GM12874 (cell line): ENCODE measurements around the gene CTNNBIP1.

Source experiments
- CTCF ChIP-seq: IDR thresholded peaks from 2 replicates; pipeline ENCODE4 v1.5.1; 2011; ENCODE audit warnings: low read depth, mild to moderate bottlenecking, control low read depth, low read length, moderate library complexity; ENCODE audit not compliant: insufficient read depth

CTNNBIP1 gene

GRCh38 chr1:9809100-9809510, 101.0 kb downstream of the CTNNBIP1 start:
- no peak for TF ChIP-seq CTCF

- TF ChIP-seq CTCF: no peak
Measured at GRCh38 chr1:9808459-9808858, 101.6 kb downstream of the CTNNBIP1 start.

GRCh38 chr1:9807541-9807940, 102.5 kb downstream of the CTNNBIP1 start:
- no peak for TF ChIP-seq CTCF

GRCh38 chr1:9805006-9805508, 105.0 kb downstream of the CTNNBIP1 start:
- no peak for TF ChIP-seq CTCF

GRCh38 chr1:9801909-9802308, 108.2 kb downstream of the CTNNBIP1 start:
- TF ChIP-seq CTCF: no peak
